ENCODE measurements around the gene CH25H. TPM values are rescaled to one million over a fixed set of nuclear protein-coding genes. Genes with fewer than 3 reads are reported as not detected.
"Not testable (repeated sequence)": the region's sequence is repeated elsewhere in the genome, so short reads cannot be mapped to it uniquely, and the experiment has no call there.

Gene CH25H
- total RNA-seq, 1 donor = 5.8 TPM

GRCh38 chr10:89202033-89202425 is 5.1 kb downstream of the CH25H start:
- H3K4me3 ChIP-seq (ENCODE audit: insufficient read depth, low read length) = no peak overlapping the region
- H4K20me1 ChIP-seq (ENCODE audit: insufficient read depth, low read length) = no peaks in the 10 kb centered on the region
- DNase-seq (ENCODE audit: insufficient read length, low spot score, missing footprints) = no peak
- no peak overlapping the region for H3K4me2 ChIP-seq (ENCODE audit: insufficient read depth, low read length)
- no peaks in the 10 kb centered on the region for H3K79me2 ChIP-seq (ENCODE audit: insufficient read depth, low read length)
- no peaks in the 10 kb centered on the region for H3K9me3 ChIP-seq (ENCODE audit: low read depth, low read length)
- H3K27me3 ChIP-seq (ENCODE audit: insufficient read depth, low read length) = peaks cover 20% of the 10 kb centered on the region
- H2AFZ ChIP-seq (ENCODE audit: low read length) = no peak overlapping the region
- no peak for TF ChIP-seq CTCF (IDR thresholded peaks at IDR 0.05; ENCODE audit: extremely low read depth, low read depth, low read length)
- H3K4me1 ChIP-seq (ENCODE audit: insufficient read depth, low read length) = peaks cover 9% of the 10 kb centered on the region
- no peak overlapping the region for H3K27ac ChIP-seq (ENCODE audit: low read depth, low read length)
- no peaks in the 10 kb centered on the region for H3K36me3 ChIP-seq (ENCODE audit: insufficient read depth, low read length)

- no peaks in the 10 kb centered on the region for H3K9me3 ChIP-seq (ENCODE audit: low read depth, low read length)
- no peak overlapping the region for H2AFZ ChIP-seq (ENCODE audit: low read length)
- H3K27me3 ChIP-seq (ENCODE audit: insufficient read depth, low read length) = peaks cover 17% of the 10 kb centered on the region
- H3K4me3 ChIP-seq (ENCODE audit: insufficient read depth, low read length) = no peak overlapping the region
- H3K4me2 ChIP-seq (ENCODE audit: insufficient read depth, low read length) = no peak overlapping the region
- H3K27ac ChIP-seq (ENCODE audit: low read depth, low read length) = no peak overlapping the region
- peaks cover 3% of the 10 kb centered on the region for H3K4me1 ChIP-seq (ENCODE audit: insufficient read depth, low read length)
- no peaks in the 10 kb centered on the region for H4K20me1 ChIP-seq (ENCODE audit: insufficient read depth, low read length)
- no peak for DNase-seq (ENCODE audit: insufficient read length, low spot score, missing footprints)
- no peak for TF ChIP-seq CTCF (IDR thresholded peaks at IDR 0.05; ENCODE audit: extremely low read depth, low read depth, low read length)
- H3K79me2 ChIP-seq (ENCODE audit: insufficient read depth, low read length) = no peaks in the 10 kb centered on the region
- no peaks in the 10 kb centered on the region for H3K36me3 ChIP-seq (ENCODE audit: insufficient read depth, low read length)
Observed at GRCh38 chr10:89201345-89202032, 5.6 kb downstream of the CH25H start.

GRCh38 chr10:89197473-89197872 is 9.6 kb downstream of the CH25H start:
- DNase-seq (ENCODE audit: insufficient read length, low spot score, missing footprints) = no peak
- Histone ChIP-seq H3K4me1 (ENCODE audit: insufficient read depth, low read length) (no peaks in the 10 kb centered on the region), H3K4me2 (ENCODE audit: insufficient read depth, low read length) (no peak overlapping the region), H3K9me3 (ENCODE audit: low read depth, low read length) (no peaks in the 10 kb centered on the region), H2AFZ (ENCODE audit: low read length) (no peak overlapping the region), H3K36me3 (ENCODE audit: insufficient read depth, low read length) (no peaks in the 10 kb centered on the region), H4K20me1 (ENCODE audit: insufficient read depth, low read length) (no peaks in the 10 kb centered on the region), H3K27ac (ENCODE audit: low read depth, low read length) (no peak overlapping the region), H3K4me3 (ENCODE audit: insufficient read depth, low read length) (no peak overlapping the region), H3K79me2 (ENCODE audit: insufficient read depth, low read length) (no peaks in the 10 kb centered on the region), H3K27me3 (ENCODE audit: insufficient read depth, low read length) (peaks cover 4% of the 10 kb centered on the region)
- no peak for TF ChIP-seq CTCF (IDR thresholded peaks at IDR 0.05; ENCODE audit: extremely low read depth, low read depth, low read length)

- H4K20me1 ChIP-seq (ENCODE audit: insufficient read depth, low read length); DNase-seq (ENCODE audit: insufficient read length, low spot score, missing footprints); H3K9me3 ChIP-seq (ENCODE audit: low read depth, low read length); H3K27me3 ChIP-seq (ENCODE audit: insufficient read depth, low read length); H2AFZ ChIP-seq (ENCODE audit: low read length); H3K4me3 ChIP-seq (ENCODE audit: insufficient read depth, low read length); H3K27ac ChIP-seq (ENCODE audit: low read depth, low read length); H3K36me3 ChIP-seq (ENCODE audit: insufficient read depth, low read length); H3K79me2 ChIP-seq (ENCODE audit: insufficient read depth, low read length); H3K4me2 ChIP-seq (ENCODE audit: insufficient read depth, low read length); H3K4me1 ChIP-seq (ENCODE audit: insufficient read depth, low read length): not testable (repeated sequence)
Observed at GRCh38 chr10:89191301-89191700, 15.8 kb downstream of the CH25H start.

Measured in osteoblast (primary cell).